B cell (primary cell): Measurements from ENCODE around the gene HNRNPD. TPM values are rescaled to one million over a fixed set of nuclear protein-coding genes. Genes with fewer than 3 reads are reported as not detected.

Experiments
- ATAC-seq: fragments of 200-7000 bp; cut with Tn5 transposase; one replicate; pipeline ENCODE4 v1.10.0; 2021; ENCODE audit warnings: low read depth, mild to moderate bottlenecking, moderate number of reproducible peaks, moderate library complexity
- CTCF ChIA-PET: fragments of 350-600 bp; sonication (Branson Sonifier 250); formaldehyde crosslinking; loops from one replicate; lab custom pipeline; 2021; ENCODE audit warnings: antibody characterized with exemption, inconsistent platforms; lab: Charles Lee
- POLR2A ChIA-PET: fragments of 350-600 bp; sonication (Branson Sonifier 250); formaldehyde crosslinking; loops from one replicate; lab custom pipeline; 2021; ENCODE audit warnings: antibody characterized with exemption; lab: Charles Lee
- DNase-seq: peaks from one replicate; pipeline ENCODE4 v3.0.0; 2013
- H2AFZ ChIP-seq: 2 replicates; pipeline ENCODE4 v1.6.1; 2012; ENCODE audit warnings: mild to moderate bottlenecking, low read depth, low read length; ENCODE audit not compliant: insufficient read depth, poor library complexity, severe bottlenecking
- H3K27ac ChIP-seq, 2 donors: 1 replicate in 1 of 2; 2 replicates in 1 of 2; pipeline ENCODE4 v1.5.1; 2012 to 2013; ENCODE audit warnings: low read length in 2 of 2, mild to moderate bottlenecking in 2 of 2, moderate library complexity in 1 of 2
- H3K27me3 ChIP-seq, 4 experiments: fragments of 200-600 bp in 1 of 4; sonication (generic) in 1 of 4; replicated peaks in 1 of 4; 1 replicate in 2 of 4; 2 replicates in 2 of 4; pipeline versions ENCODE4 v1.6.1 to v1.7.0; 2013 to 2016; ENCODE audit warnings: low read length in 3 of 4, mild to moderate bottlenecking in 2 of 4, mixed read lengths in 1 of 4, moderate library complexity in 1 of 4; ENCODE audit not compliant: insufficient read depth in 4 of 4, control insufficient read depth in 3 of 4; ENCODE audit errors: control extremely low read depth in 1 of 4
- H3K36me3 ChIP-seq, 2 experiments: replicated peaks in 1 of 2; 1 replicate in 1 of 2; 2 replicates in 1 of 2; pipeline versions ENCODE4 v1.6.1 to v1.7.1; 2013; ENCODE audit warnings: low read length in 1 of 2; ENCODE audit not compliant: insufficient read depth in 2 of 2, control insufficient read depth in 1 of 2; ENCODE audit errors: control extremely low read depth in 1 of 2, extremely low read depth in 1 of 2
- H3K4me1 ChIP-seq, 2 donors: fragments of 200-600 bp in 1 of 2; sonication (generic) in 1 of 2; 1 replicate in 1 of 2; 2 replicates in 1 of 2; pipeline versions ENCODE4 v1.5.1 to v1.6.1; 2013 to 2017; ENCODE audit warnings: low read length in 2 of 2; ENCODE audit not compliant: control insufficient read depth in 2 of 2, insufficient read depth in 2 of 2
- H3K4me2 ChIP-seq: replicated peaks from 2 replicates; pipeline ENCODE3; 2012; ENCODE audit warnings: mild to moderate bottlenecking, low read depth, low read length; ENCODE audit not compliant: poor library complexity, severe bottlenecking
- H3K4me3 ChIP-seq, 5 experiments: fragments of 200-600 bp in 1 of 5; sonication (generic) in 1 of 5; 1 replicate in 3 of 5; 2 replicates in 2 of 5; pipeline versions ENCODE4 v1.5.1 to v1.7.0; 2011 to 2016; ENCODE audit warnings: low read length in 4 of 5, mild to moderate bottlenecking in 4 of 5, low read depth in 2 of 5, control low read depth in 1 of 5, moderate library complexity in 1 of 5; ENCODE audit not compliant: insufficient read depth in 1 of 5; ENCODE audit errors: control extremely low read depth in 1 of 5, extremely low read depth in 1 of 5
- H3K79me2 ChIP-seq: fragments of 200-600 bp; sonication (generic); one replicate; pipeline ENCODE4 v1.6.0; 2016; ENCODE audit warnings: low read length; ENCODE audit not compliant: control insufficient read depth, insufficient read depth
- H3K9ac ChIP-seq: fragments of 200-600 bp; sonication (generic); 2 replicates; pipeline ENCODE4 v1.6.1; 2017; ENCODE audit warnings: mild to moderate bottlenecking, low read length, moderate library complexity
- H3K9me3 ChIP-seq, 3 donors: one replicate each; pipeline versions ENCODE4 v1.6.1 to v1.7.1; 2013; ENCODE audit warnings: low read length in 2 of 3; ENCODE audit not compliant: control insufficient read depth in 2 of 3, insufficient read depth in 1 of 3; ENCODE audit errors: control extremely low read depth in 1 of 3
- H4K20me1 ChIP-seq: 2 replicates; pipeline ENCODE4 v1.6.0; 2012; ENCODE audit warnings: mild to moderate bottlenecking, low read length; ENCODE audit not compliant: insufficient read depth, control insufficient read depth, poor library complexity, severe bottlenecking
- H3K27ac Mint-ChIP-seq: one replicate; pipeline ENCODE4 v1.8.0; 2021; ENCODE audit warnings: mixed read lengths
- H3K27me3 Mint-ChIP-seq: one replicate; pipeline ENCODE4 v1.8.0; 2021; ENCODE audit warnings: mixed read lengths
- H3K4me1 Mint-ChIP-seq: one replicate; pipeline ENCODE4 v1.8.0; 2021; ENCODE audit warnings: mixed read lengths
- H3K4me3 Mint-ChIP-seq: one replicate; pipeline ENCODE4 v1.8.0; 2021; ENCODE audit warnings: mixed read lengths
- H3K9me3 Mint-ChIP-seq: one replicate; pipeline ENCODE4 v1.8.0; 2022; ENCODE audit warnings: mixed read lengths; ENCODE audit not compliant: insufficient read depth
- CTCF ChIP-seq: fragments of 200-600 bp; IDR thresholded peaks from one replicate; pipeline ENCODE4 v1.8.0; 2022; ENCODE audit warnings: antibody characterized with exemption, mild to moderate bottlenecking
- EZH2 ChIP-seq: IDR thresholded peaks from 2 replicates; pipeline ENCODE4 v1.6.1; 2012; ENCODE audit warnings: borderline replicate concordance, low read depth, mild to moderate bottlenecking, moderate library complexity, low read length; ENCODE audit not compliant: insufficient read depth, poor library complexity, severe bottlenecking
- WGBS: methylation state at CpG from one replicate; pipeline ENCODE4 v1.1.5; 2013; ENCODE audit warnings: missing lambda C conversion rate; ENCODE audit not compliant: insufficient coverage; 5-methylcytosine and 5-hydroxymethylcytosine counted together
- intact Hi-C: fragments of 100-400 bp; cut with micrococcal nuclease; formaldehyde crosslinking; loops from one replicate; pipeline ENCODE4 v1.10.0; 2022
- polyA plus RNA-seq: library from polyadenylated mRNA; depleted of rRNA; stranded (reverse); fragments of >200 nt; gene quantifications from 2 replicates; pipeline ENCODE4 v1.2.3, GENCODE V29; 2012
- total RNA-seq, 2 donors: library from RNA; stranded (reverse); fragments of 120-200 nt in 1 of 2; gene quantifications; 1 replicate in 1 of 2; 2 replicates in 1 of 2; pipeline versions ENCODE4 v1.2.3 to v1.2.4, GENCODE V29; 2013 to 2022

Gene HNRNPD
- total and polyA plus RNA-seq, 2 donors (not counting 1 experiment from before 2014, with no cell fraction given), result 120 to 280 TPM

DNA sequence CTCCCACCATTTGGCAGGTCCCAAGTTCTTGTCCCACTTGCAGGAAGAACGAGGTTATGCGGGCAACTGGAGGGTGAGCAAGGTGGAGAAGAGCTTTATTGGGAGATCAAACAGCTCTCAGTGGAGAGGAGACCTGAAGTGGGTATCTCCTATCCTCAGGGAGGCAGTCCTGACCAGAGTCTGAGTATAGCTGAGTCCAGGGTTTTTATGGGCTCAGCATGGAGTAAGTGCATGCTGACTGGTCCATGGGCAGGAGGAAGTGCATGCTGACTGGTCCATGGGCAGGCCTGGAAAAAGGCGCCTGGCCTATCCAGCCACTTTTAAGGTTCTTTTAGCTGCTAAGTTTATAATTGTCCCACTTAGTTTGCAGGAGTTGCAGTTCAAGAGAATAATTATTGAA is 7.4 kb upstream of the HNRNPD start:
- Mint-ChIP-seq H3K9me3 (peaks cover 3% of the 10 kb centered on the region), H3K4me1 (peaks cover 18% of the 10 kb centered on the region), H3K27ac (no peak overlapping the region), H3K27me3 (no peaks in the 10 kb centered on the region), H3K4me3 (no peak overlapping the region)
- no peaks in the 10 kb centered on the region for H3K27me3 ChIP-seq
- 90% methylated on average over 3 of the region's 3 CpGs for WGBS
- no peaks in the 10 kb centered on the region for H3K36me3 ChIP-seq
- ATAC-seq, result no peak
- peaks cover 6% of the 10 kb centered on the region for H3K79me2 ChIP-seq
- H4K20me1 ChIP-seq, result no peaks in the 10 kb centered on the region
- H3K4me3 ChIP-seq, result no peak overlapping the region
- DNase-seq, result no peak
- H3K9me3 ChIP-seq, result peaks cover 0 to 16% (median 6%) of the 10 kb centered on the region in 3 donors
- CTCF ChIA-PET, result interaction anchor here (0.9 to 1.5 kb wide), 3 partner anchors 8 to 48 kb away, joined by 3 to 6 read pairs (median 5); no protein-coding TSS in a partner anchor
- no peak for TF ChIP-seq CTCF
- no peak for TF ChIP-seq EZH2
- H3K4me2 ChIP-seq, result no peak overlapping the region
- POLR2A ChIA-PET, result interaction anchor here (1.0 kb wide), 1 partner anchor 50 kb away, joined by 3 read pairs; no protein-coding TSS in a partner anchor
- peaks cover 10 to 14% of the 10 kb centered on the region in 2 donors for H3K4me1 ChIP-seq
- no peak overlapping the region for H3K9ac ChIP-seq
- no peak overlapping the region for H3K27ac ChIP-seq
- no peak overlapping the region for H2AFZ ChIP-seq
- intact Hi-C loops, result no loop called here

DNA sequence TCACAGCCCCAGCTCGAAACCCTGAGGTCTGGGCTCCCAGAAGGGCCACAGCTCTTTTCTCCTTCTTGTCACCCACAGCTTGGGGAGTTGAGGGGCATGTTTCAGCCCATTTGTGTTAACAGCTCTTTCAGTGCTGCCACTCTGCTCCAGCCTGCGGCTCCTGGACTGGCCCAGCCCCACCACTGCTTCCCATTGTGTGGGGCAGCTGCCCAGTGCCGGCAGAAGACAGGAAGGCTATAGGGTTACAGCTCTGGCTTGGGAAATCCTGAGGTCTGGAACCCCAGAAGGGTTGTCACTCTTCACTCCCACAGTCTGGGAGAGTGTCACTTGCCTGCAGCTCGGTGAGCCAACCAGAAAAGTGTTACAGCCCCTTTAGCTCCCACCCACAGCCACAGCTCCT is 7.0 kb upstream of the HNRNPD start:
- intact Hi-C loops, result no loop called here
- H3K9ac ChIP-seq, result no peak overlapping the region
- no peak for TF ChIP-seq EZH2
- no peak for TF ChIP-seq CTCF
- no peak overlapping the region for H3K4me2 ChIP-seq
- no peak overlapping the region for H2AFZ ChIP-seq
- 96% methylated on average over 4 of the region's 4 CpGs for WGBS
- peaks cover 14% of the 10 kb centered on the region in 2 donors for H3K4me1 ChIP-seq
- H3K27me3 Mint-ChIP-seq, result no peaks in the 10 kb centered on the region
- no peaks in the 10 kb centered on the region for H3K27me3 ChIP-seq
- H3K27ac ChIP-seq, result no peak overlapping the region
- no peak for ATAC-seq
- peaks cover 0 to 16% (median 6%) of the 10 kb centered on the region in 3 donors for H3K9me3 ChIP-seq
- CTCF ChIA-PET, result interaction anchor here (0.9 to 2.3 kb wide), 3 partner anchors 9 to 48 kb away, joined by 3 to 8 read pairs (median 6); no protein-coding TSS in a partner anchor
- H4K20me1 ChIP-seq, result no peaks in the 10 kb centered on the region
- DNase-seq, result no peak
- no peak overlapping the region for H3K27ac Mint-ChIP-seq
- peaks cover 10% of the 10 kb centered on the region for H3K79me2 ChIP-seq
- H3K4me3 ChIP-seq, result no peak overlapping the region
- peaks cover 22% of the 10 kb centered on the region for H3K4me1 Mint-ChIP-seq
- POLR2A ChIA-PET, result interaction anchor here (1.0 kb wide), 1 partner anchor 50 kb away, joined by 3 read pairs; no protein-coding TSS in a partner anchor
- H3K36me3 ChIP-seq, result no peaks in the 10 kb centered on the region
- H3K4me3 Mint-ChIP-seq, result no peak overlapping the region
- H3K9me3 Mint-ChIP-seq, result peaks cover 2% of the 10 kb centered on the region
